ENCODE results near the gene EBF4.

DNA sequence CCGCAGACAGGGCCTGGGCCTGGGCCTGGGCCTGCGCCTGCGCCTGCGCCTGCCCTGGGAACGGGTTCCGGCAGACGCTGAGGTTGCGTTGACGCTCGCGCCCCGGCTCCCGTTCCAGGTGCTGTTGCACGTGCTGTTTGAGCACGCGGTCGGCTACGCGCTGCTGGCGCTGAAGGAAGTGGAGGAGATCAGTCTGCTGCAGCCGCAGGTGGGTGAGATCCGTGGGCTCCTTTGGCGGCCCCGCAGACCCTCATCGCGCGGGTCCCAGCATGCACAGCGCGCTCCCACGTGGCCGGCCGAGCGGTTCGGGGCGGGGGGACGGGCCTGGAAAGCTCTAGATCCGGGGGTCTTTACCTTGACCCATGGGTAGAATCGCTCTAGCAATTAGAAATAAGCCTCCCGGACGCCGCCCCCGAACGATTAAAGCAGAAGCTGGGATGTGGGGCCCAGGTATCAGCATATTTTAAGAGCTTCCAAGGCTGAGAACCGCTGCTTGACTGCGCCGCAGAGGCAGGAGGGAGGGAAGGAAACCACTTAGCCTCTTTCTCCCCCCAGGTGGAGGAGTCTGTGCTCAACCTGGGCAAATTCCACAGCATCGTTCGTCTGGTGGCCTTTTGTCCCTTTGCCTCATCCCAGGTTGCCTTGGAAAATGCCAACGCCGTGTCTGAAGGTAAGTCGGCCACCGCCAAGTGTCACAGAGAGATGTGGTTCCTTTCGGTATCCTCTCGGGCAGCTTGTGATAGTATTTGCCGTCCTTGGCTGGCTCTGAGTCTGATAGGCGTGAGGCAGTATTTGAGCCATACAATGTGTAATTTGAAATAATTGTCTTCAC lies 39.6 kb upstream of the EBF4 start:
- no peak for TF ChIP-seq ARNT (IDR thresholded peaks at IDR 0.05)
- TF ChIP-seq SP1 (IDR thresholded peaks at IDR 0.05), result no peak
- peak; percentile 55; the same call in 1 of the 2 replicates for TF ChIP-seq ELF4 (IDR thresholded peaks at IDR 0.05)
- no peak for TF ChIP-seq HDGF (IDR thresholded peaks at IDR 0.05; ENCODE audit: borderline replicate concordance)
- no peak for TF ChIP-seq FOXA1 (IDR thresholded peaks at IDR 0.05)
- TF ChIP-seq SUZ12 (IDR thresholded peaks at IDR 0.05), result no peak

Data from HEK293T (cell line).